Umbilical cord (tissue), 2 donors: ENCODE results near the gene PPP1R14B. TPM values are rescaled to one million over a fixed set of nuclear protein-coding genes. Genes with fewer than 3 reads are reported as not detected.
"Not testable (repeated sequence)": the region's sequence is repeated elsewhere in the genome, so short reads cannot be mapped to it uniquely, and the experiment has no call there.

ENCODE experiments used
- DNase-seq: peaks from one replicate; pipeline ENCODE4 v3.0.0-alpha.2; 2015; ENCODE audit warnings: low spot score
- total RNA-seq: library from RNA; depleted of rRNA; stranded (reverse); fragments of >200 nt; gene quantifications from one replicate; pipeline ENCODE4 v1.2.3, GENCODE V29; 2014; ENCODE audit warnings: low replicate concordance; ENCODE audit not compliant: insufficient read depth

Gene PPP1R14B
- total RNA-seq, 1 donor from 2014 or later, result 60.4 TPM

DNA sequence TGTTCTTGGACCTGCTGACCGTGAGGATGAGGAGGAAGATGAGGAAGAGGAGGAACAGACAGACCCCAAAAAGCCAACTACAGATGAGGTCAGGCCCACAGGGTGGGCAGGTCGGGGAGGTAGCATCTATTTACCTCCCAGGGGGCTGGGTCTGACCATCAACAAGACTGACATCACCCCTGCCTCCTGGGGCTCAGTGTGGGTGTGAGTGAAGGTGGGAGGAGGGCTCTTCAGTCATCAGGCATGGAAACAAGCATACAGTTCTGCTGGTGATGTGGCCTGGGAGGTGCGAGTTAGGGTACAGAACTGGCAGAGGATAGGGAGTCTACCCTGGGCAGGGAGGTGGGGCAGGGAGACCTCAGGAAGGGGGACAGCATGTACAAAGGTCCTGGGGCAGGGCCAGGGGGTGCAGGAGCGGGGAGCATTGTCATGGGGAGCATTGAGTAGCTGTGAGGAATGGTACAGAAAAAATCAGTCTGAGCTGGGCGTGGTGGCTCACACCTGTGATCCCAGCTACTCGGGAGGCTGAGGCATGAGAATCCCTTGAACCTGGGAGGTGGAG, 13.5 kb upstream of the PPP1R14B start:
- no peak for DNase-seq

DNA sequence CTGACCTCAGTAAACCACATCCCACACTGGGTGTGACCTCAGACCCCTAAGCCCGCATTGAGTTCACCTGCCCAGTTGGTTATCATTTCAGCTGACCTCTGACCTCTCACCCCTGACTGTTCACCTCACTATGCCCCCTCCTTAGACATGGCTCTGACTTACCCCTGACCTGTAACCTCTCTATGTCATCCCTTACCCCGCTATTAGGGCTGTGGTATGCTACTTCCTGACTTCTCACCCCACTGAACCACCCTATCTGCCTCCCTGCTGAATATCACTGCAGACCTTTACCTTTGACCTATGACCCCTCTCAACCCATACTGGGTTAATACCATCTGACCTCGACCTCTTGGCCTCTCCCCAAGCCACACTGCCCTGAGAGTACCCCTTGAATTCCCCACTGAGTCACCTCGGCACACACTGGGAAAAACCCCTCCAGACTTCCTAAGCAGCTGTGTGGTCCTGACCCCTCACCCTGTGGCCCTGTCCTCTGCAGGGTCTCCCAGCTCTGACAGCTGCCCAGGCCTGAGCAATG, 12.9 kb upstream of the PPP1R14B start:
- DNase-seq, result no peak

DNA sequence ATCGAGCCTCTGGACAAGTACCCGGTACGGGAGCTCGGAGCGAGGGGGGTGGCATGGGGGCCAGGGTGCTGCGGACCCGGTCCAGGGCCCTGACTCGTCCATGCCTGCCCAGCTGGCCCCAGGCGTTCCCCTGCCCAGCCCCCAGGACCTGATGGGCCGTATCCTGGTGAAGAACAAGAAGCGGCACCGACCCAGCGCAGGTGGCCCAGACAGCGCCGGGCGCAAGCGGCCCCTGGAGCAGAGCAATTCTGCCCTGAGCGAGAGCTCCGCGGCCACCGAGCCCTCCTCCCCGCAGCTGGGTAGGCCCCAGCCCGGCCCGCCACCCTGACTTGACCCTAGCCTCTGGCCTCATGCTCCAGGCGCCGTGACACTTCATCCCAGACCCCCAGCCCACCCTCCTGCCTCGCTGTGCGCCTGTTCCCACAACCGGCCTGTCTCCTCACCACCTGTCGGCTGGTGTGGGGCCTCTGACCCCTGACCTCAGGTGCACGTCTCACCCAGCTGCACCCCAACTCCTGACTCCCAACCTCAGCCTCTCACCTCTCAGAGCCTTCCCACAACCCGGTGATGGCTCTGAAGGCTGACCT, 12.3 kb upstream of the PPP1R14B start:
- no peak for DNase-seq

DNA sequence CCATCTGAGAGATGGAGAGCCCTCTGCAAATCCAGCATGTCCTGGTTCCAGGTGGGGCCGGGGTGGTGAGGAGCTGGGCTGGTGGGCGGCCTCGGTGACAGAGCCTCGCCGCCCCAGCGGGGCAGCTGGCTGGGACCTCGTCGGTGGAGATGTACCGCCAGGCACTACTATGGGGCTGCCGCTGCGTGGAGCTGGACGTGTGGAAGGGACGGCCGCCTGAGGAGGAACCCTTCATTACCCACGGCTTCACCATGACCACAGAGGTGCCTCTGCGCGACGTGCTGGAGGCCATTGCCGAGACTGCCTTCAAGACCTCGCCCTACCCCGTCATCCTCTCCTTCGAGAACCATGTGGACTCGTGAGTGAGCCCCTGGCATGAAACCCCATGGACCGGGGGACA, 11.6 kb upstream of the PPP1R14B start:
- DNase-seq, result no peak

DNA sequence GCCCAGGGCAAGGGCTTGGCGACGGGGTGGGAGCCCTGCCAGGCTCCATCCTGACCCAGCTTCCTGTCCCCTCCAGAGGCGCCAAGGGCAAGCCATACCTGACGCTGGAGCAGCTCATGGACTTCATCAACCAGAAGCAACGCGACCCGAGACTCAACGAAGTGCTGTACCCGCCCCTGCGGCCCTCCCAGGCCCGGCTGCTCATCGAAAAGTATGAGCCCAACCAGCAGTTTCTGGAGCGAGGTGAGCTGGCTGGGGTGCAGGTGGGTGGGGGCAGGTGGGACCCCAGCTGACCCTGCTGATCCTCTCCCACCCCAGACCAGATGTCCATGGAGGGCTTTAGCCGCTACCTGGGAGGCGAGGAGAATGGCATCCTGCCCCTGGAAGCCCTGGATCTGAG, 9.6 kb upstream of the PPP1R14B start:
- no peak for DNase-seq

DNA sequence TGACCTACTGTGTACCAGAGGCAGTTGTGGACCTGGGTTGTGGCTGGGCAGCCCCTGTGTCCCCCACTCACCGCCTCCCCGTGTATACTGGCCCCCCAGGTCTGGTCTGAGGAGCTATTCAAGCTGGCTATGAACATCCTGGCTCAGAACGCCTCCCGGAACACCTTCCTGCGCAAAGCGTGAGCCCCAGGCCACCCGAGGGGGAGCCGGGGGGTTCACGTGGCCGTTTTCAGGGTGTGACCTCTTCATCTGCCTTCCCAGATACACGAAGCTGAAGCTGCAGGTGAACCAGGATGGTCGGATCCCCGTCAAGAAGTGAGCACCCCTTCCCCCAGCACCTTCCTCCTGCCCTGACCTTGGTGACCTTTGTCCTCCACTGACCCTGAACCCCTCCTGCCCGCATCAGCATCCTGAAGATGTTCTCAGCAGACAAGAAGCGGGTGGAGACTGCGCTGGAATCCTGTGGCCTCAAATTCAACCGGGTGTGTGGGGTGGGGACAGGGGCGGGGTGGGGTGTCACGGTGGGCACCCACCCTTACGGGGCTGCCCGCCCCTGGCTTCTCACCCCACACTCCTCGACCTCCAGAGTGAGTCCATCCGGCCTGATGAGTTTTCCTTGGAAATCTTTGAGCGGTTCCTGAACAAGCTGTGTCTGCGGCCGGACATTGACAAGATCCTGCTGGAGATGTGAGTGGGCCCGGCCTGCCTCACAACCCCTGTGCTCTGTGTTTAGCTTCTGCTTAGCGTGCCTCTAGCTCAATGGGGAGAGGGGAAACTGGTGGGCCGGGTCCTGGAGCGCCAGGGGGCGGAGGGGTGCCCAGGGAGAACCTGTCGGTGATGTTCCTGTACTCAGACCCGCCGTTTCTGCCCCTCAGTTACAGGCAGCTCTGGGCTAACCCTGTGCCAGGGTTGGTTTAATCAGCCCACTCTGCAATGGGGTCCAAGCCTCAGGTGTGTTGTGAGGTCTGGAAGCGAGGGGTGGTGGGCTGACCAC, 8.7 kb upstream of the PPP1R14B start:
- DNase-seq, result no peak

DNA sequence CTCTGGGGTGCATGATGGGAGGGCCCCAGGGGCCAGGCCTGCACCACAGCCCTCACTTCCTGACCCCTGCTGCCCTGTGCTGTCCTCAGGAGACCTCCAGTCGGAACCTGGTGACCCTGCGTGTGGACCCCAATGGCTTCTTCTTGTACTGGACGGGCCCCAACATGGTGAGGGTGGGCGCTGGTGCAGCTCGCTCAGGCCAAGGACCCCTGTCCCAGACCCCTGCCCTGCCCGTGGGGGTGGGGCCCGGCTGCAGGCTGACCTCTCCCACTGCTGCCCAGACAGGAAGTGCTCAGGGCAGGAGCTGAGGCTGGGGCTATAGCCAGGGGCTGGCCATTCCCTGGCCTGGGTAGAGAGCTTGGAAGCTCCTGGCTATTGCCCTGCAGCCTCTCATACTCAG, 7.6 kb upstream of the PPP1R14B start:
- no peak for DNase-seq

DNA sequence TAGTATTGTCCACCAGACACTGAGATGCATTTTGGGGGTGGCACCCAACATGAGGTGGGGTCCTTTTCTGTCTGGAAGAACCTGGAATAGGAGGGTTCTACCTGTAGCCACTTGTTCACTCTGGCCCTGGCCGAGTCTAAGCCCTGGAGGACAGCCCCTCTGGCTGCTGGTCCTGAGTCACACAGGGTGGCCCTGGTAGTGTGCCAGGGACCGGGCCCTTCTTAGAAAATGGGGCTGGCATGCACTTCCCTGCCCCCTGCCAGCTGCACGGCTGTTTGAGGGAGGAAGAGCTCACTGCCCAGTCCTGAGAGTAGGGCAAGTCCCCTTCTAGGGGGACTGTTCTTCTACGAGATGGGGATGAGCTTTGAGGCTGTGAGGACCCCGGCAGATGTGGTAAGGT, 6.7 kb upstream of the PPP1R14B start:
- DNase-seq, result no peak

DNA sequence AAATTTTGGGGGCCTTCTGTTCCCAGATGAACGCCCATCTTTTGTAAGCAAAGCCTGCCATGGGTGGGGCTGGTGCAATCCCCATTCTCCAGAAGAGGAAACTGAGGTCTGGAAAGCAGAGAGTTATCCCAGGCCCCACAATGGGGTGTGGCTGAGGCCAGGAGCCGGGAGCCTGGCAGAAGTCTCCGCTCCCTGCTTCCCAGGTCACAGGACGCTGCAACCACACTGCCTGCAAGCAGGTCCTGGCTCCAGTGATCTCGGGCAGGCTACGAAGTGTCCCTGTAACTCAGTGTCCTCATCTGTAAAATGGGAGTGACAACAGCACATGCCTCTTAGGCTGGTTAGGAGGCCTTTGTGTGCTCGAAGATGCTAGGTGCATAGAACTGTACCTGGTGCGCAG, 6.3 kb upstream of the PPP1R14B start:
- DNase-seq, result no peak

DNA sequence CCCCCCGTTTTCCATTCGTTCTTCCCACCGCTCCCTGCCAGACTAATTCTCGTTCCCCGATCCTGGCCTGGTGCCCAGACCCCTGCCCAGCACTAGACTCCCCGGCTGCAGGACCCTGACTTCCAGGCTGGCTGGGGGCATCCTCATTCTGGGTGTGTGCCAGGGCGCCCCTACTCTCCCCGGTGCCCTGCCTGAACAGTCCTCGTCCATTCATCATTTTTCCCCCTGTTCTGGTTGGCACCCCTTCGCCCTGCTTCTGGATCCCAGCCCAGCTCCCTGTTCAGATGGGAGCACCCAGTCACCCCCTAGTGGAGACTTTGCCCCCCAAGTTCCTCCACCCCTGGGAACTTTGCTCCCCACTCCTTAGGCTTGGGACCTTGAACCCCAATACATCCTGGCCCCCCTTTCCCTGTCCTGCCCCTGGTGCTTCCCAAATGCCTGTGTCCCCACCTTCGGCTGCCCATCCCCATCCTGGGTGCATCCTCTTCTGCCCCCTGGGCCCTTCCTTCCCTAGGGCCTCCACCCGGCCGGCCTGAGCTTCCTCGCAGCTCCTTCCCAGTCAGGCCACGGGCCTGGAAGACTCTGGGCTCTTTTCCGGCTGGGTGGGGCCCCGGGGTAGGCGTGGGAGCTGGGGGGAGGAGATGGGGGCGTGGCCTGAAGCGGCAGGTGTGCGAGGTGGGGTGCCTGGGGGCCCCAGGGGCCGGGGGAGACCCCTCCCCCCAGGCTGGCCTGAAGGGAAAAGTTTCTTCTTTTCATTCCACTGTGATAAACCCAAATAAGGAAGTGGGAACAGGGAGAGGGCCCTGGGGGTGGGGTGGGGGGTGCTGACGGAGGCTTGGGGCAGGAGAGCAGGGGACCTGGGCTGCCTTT, 5.5 kb upstream of the PPP1R14B start:
- peak; percentile 44 for DNase-seq

DNA sequence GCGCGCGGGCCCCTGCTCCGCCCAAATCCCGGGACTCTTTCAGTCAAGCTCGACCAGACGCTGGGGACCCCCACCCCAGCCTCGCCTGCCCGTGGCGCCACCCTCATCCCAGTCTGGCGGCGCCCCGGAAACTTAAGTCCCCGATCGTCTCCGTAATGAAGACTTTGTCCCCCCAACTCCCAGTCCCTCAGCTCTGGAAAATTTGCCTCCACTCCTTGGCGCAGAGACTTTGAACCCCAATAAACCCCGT, 4.9 kb upstream of the PPP1R14B start:
- DNase-seq, result no peak

DNA sequence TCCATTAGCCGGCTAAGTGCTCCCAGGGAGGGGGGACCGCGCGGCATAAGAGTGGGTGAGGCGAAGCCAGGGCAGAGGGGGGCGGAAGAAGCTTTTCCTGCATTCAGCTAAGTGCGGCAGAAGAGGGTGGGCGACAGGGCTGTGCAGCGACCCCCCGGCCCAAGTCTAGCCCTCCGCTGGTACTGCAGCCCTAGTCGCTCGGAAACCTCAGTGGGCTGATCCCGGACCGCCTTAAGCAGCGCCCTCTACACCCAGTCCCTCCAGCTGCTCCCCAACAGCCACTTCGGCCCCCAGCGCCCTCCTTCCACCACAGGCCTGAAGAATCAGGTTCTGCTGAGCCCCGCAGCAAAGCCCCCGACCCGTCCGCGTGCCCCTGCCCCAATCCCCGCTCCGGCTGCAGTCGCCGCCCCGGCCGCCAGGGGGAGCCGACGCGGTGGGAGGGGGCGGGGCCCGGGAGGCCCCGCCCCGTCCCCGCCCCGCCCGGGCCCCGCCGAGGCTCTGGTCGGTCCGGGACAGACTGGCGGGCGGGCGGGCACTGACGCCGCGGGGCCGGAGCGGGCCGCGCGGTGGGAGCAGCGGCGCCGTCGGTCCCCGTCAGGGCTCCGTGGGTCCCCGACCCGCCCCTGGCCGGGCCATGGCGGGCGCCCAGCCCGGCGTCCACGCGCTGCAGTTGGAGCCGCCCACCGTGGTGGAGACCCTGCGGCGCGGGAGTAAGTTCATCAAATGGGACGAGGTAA, 4.4 kb upstream of the PPP1R14B start, which contains the start of gene PLCB3:
Gene PLCB3, plus strand, starts transcription at position 515 of the 737 bp plus-strand sequence. Its CDS starts 120 bp downstream, at position 635.
- DNase-seq, result peak; percentile 49

DNA sequence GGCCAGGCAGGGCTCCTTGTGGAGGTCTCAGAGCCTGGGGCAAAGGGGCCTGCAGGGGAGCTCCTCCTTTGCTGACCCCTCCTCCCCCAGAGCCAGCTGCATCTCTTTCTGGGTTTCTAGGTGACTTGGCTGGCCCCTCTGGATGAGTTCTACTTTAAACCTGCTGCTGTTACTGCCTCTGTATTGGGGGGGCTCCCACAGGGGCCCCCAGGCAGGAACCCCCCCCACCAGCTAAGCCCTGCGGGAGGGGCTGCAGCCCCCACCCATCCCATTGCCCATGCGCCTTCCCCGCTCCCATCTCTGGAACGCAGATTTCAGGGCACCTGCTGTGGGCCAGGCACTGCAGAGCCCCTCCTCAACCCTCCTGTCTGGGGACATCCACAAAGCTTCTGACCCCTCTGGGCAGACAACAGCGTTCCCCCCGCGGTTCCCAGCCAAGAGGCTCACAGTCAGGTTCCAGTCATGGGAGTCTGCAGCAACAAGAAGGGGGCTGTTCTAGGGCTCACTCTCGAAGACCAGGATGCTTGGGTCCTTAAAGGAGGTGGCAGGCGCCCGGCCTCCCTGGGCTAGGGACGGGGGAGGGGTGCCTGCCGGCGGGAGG, 3.8 kb upstream of the PPP1R14B start:
- DNase-seq, result no peak

DNA sequence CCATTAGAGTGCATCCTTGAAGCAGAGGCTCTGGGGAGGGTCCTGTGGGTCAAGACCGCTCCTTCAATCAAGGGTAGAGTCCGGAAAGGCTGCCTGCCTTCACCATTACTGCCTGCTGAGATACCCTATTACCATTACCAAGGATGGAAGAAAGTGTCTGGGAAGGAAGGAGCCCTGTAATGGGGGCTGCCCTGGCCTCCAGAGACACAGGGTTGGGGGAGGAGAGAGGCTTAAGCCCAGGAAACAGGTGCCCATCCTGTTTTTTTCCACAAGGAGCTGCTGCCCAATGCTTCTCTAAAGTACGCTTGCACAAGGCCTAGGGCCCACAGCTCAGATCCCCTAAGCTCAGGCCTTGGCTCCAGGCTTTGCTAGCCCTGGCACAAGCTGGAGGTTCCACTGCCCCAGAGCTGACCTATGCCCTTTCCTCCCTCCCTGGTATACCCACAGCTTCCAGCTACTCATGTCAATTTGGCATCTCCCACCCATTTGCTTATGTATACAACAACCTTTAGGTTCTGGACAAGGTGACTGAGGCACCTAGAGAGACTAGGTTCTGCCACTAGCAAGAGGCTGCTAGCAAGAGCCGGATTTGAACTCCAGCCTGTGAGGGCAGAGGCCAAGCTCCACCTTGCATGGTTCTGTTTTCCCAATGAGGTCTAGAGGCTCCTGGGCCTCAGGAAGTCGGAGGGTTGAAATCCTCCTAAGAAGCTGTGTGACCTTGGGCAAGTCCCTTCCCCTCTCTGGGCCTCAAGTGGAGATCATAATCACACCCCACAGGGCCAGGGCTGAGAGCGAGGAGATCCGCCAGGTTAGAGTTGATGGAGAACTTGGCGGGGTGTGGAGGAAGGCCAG, 3.0 kb upstream of the PPP1R14B start:
- no peak for DNase-seq

DNA sequence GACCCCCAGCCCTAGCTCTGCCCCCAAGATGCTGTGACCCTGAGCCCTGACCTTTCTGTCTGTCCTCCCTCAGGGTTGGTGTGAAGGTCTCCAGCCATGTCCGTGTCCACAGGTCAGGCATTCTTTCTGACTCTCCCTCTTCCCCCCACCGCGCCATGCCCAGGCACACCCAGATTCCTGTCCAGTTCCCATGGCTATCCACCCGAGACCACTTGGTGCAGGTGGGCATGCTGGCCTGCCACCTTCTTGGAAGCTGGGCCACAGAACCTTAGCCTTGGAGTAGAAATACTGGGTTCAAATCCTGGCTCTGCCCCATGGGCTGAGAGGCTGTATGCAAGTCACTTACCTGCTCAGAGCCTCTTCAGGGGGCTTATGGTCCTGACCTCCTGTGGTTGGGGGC, 2.3 kb upstream of the PPP1R14B start:
- no peak for DNase-seq

DNA sequence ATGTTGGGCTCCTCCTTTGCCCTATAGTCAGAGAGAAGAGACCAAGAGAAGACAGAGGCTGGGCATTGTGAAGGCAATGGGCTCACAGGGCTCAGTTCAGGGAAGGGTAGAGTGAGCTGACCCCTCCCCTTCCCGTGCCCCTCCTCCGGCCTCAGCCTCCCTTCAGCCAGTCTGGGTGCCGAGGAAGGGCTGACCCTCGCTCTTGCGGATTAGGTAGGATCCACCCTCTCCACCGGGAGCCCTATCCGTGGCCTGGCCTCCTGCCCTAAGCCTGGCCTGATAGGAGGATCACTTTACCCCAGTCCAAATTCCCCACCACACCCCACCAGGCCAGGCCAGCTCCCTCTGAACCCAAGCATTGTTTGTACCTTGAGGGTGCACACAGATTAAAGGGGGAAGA, 1.8 kb upstream of the PPP1R14B start:
- DNase-seq, result no peak

DNA sequence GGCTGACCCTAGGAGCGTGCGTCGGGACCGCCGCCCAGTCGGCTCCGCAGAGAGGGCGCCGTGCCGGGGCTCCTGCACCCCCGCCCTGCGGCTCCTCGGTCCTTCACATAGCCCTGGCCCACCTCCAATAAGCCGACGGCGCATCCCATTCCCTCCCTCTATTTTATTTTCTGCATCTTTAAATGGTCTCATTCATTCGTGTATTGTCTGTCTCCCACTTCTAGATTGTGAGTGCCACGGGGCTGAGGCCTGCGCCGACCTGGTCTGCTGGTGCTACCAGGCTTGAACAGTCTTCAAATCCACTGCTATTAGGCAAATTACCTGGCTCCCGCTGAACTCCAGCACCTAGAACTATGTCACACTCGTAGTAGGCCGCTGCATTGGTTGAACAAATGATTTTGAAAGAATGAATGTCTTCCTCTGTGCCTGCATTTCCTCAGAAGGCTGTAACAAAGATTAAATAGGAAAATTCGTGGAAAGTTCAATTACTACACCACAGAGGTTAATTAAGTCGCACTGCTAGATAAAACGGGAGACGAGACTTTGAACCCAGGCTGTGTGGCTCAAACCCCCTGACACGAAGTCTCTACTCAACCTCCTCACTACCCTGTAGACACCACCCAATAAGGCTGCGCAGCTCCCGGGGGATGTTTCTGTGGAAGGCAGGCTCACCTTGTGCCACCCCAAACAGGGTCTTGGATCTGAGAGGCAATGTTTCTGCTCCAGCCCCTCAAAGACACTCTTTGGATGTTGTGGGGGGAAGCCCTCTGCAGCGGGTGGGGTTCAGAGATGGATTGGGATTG, 1.2 kb upstream of the PPP1R14B start:
- DNase-seq, result no peak

DNA sequence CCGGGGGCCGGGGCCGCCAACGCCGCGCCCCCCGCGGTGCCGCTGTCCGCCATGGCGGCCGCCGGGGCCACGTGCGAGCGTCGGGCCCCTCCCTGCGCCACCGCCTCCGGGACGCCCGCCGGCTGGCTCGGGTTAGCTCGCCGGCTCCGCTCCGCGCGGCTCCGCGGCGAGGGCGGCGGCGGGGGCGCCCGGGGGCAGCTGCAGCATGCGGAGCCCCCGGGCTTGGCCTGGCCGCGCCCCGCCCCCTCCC, 197 bp downstream of the PPP1R14B start:
- DNase-seq, result not testable (repeated sequence)
